Measurements from ENCODE around the gene KIF26A.

- TF ChIP-seq CTCF (IDR thresholded peaks at IDR 0.05): no peak
- no peak for TF ChIP-seq POLR2A (IDR thresholded peaks at IDR 0.05)
Measured at GRCh38 chr14:104204660-104205149, 66.3 kb downstream of the KIF26A start.
